NCI-H187 treated with DMSO at 0.1 percent for 48 hours (cell line): ENCODE results near the gene ENTPD8.

Experiments used
- DNase-seq: peaks from one replicate; lab custom pipeline; 2025; lab: John Stamatoyannopoulos, UW

The ENTPD8 gene

GRCh38 chr9:137431416-137431931, 9.7 kb downstream of the ENTPD8 start:
- DNase-seq, result no peak

- DNase-seq, result no peak
Measured at GRCh38 chr9:137430723-137431415, 10.3 kb downstream of the ENTPD8 start.

DNA sequence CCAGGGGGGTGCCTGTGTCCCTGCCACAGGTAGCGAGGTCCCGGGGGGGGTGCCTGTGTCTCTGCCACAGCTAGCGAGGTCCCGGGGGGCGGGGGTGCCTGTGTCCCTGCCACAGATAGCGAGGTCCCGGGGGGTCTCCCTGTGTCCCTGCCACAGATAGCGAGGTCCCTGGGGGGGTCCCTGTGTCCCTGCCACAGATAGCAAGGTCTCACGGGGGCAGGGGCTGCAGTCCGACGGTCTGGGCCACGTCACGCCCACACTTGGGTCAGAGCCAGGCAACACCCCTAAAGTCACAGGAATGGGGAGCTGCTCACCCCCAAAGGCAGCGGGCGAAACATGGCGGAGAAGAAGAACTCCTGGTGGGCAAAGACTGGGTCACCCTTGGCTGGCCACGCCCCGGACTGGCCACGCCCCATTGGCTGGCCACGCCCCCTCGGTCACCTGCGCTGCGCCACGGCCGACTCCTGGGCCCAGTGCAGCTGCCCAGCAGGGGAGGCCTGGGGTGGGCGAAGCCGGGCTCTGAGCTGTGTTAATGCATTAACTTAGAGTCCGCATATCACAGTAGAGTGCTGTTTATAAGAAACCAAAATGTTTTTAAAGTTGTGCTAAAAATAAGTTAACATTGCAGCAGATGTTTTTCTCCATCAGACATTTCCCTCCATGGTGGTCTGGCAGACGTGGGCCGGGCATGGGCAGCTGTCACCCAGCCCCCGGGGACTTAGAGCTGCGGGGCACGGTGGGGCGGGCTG, 11.0 kb downstream of the ENTPD8 start:
- no peak for DNase-seq

GRCh38 chr9:137429546-137429890, 11.6 kb downstream of the ENTPD8 start:
- no peak for DNase-seq

DNA sequence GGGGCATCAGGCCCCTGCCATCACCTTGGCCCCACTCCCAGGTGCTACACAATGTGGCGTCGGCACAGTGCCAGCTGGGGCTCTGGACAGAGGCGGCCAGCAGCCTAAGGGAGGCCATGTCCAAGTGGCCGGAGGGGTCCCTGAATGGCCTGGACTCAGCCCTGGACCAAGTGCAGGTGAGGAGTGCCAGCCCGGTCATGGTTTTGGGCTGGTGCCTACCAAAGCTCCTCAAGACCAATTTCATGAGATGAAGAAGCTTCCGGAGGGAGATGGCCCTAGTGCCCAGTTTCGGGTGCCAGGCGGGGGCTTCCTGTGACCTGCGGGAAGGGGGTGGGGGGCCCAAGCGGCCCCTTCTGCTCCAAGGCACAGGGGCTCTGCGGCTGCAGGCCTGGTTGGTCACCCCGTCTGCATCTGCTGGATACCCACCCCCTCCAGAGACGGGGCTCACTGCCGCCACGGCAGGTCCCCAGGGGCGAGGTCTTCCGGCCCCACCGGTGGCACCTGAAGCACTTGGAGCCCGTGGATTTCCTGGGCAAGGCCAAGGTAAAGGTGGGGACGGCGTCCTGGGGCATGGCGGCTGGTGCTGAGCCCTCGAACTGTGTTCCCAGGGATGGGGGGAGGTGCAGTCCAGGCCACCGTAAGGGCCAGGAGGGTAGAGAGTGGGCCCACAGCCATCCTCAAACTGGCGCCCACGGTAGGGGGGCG, 12.2 kb downstream of the ENTPD8 start:
- no peak for DNase-seq

DNA sequence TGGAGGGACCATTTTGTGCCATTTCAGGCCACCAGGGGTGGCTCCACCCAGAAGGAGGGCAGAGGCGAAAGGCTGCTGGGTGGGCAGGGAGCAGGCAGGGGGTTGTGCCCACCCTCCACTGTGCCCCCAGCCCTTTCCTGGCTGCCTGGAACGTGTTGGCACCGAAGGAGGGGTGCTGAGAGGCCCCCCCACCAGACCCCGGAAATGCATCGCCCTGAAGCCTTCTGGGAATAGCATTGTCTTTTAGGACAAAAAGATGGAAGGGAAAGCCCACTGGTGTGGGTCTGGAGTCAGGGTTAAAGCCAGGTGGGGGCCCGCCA, 12.9 kb downstream of the ENTPD8 start:
- DNase-seq, result no peak

- DNase-seq, result no peak
Measured at GRCh38 chr9:137427454-137428310, 13.5 kb downstream of the ENTPD8 start.

DNA sequence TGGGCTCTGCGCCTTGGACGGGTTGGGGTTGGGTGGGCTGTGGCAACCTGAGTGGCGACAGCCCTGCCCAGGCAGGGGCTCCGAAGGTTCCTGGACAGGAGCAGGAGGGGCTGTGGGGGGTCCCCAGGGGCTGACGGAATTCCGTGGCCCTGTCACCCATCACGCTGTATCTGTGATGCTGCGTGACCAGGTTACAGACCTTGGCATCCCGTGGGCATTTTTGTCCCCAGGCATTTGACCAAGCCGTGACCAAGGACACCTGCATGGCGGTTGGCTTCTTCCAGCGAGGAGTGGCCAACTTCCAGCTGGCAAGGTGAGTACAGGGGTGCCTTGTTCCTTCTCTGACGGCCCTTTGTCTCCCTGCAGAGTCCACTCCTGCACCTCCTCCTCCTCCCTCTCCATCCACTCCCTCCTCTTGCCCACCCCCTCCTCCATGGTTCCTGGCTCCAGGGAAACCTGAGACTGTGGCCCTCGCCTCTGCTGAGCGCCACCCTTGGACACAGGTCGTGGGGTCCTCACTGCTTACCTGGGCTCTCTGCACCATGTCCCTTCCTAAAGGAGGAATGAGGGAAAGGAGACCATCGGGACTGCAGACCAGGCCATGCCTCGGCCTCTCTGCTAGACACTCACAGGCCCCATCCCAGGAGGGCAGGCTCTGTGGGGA, 15.0 kb downstream of the ENTPD8 start:
- DNase-seq, result no peak

GRCh38 chr9:137423514-137424291, 17.5 kb downstream of the ENTPD8 start:
- no peak for DNase-seq

- no peak for DNase-seq
Measured at GRCh38 chr9:137422604-137423513, 18.3 kb downstream of the ENTPD8 start, which contains the start of the genes EXD3 and NOXA1. TSS of gene EXD3 (minus strand) at chr9:137423162. CDS start at chr9:137395357, 27,805 bp downstream. TSS of gene NOXA1 (plus strand) at chr9:137423393. CDS start at chr9:137423530, 137 bp downstream.

GRCh38 chr9:137421838-137422603, 19.1 kb downstream of the ENTPD8 start:
- DNase-seq, result no peak

- DNase-seq, result no peak
Measured at GRCh38 chr9:137417161-137418021, 23.8 kb downstream of the ENTPD8 start.

- DNase-seq, result no peak
Measured at GRCh38 chr9:137416563-137417151, 24.5 kb downstream of the ENTPD8 start.

DNA sequence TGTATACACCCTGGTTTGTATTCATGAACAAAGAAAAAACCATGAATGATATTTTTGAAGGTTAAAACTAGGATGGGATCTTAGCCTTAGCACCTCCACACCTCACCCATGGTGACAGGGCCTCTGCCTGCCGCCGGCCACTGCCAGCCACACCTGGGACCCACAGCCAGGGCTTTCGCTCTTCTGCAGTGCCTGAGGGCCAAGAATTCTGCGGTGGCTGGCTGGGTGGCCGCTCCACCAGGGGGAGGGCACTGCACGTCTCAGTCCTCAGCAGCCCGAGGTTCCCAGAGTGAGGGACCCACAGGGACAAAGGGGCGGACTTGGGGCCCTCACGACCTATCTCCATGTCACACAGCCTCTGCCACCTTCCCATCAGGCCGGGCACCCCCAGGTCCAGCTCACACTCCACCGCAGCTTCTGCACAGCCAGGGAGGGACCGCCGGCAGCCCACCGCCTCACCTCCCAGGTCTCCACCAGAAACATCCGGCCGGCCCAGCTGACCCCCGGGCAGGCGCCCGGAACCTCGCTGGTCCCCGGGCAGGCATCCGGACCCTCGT, 25.1 kb downstream of the ENTPD8 start:
- DNase-seq, result no peak

DNA sequence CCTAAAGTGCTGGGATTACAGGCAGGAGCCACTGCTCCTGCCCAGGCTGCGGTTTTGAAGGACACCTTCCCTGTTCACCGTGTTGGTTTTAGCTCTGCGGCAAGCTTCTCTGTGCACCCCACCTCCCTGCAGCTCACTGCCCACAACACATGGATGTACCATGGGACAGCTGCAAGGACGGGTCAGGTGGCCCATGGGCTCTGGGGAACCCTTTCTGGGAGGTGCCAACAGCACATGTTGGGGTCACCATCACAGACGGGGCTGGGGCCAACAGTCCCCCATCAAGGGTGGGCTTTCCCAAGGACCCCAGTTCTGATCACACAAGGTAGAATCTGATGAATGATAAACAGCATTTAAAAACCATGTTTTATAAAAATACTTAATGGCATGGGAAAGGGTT, 25.7 kb downstream of the ENTPD8 start:
- DNase-seq, result no peak

- DNase-seq, result no peak
Measured at GRCh38 chr9:137412431-137412830, 28.7 kb downstream of the ENTPD8 start.
